Activated T-cell treated with anti-CD3 and anti-CD28 coated beads, Interleukin-2, amount 50 U/mL, for 48 hours (primary cell): Measurements from ENCODE around the gene MAML1.
A peak's percentile ranks its signal among the peaks of the same experiment; 100 is the strongest.
"Not testable (repeated sequence)": the region's sequence is repeated elsewhere in the genome, so short reads cannot be mapped to it uniquely, and the experiment has no call there.

Source experiments
- DNase-seq, 2 experiments: peaks; one replicate each; pipeline ENCODE4 v3.0.0-alpha.2; 2020

MAML1 gene

GRCh38 chr5:179769796-179770195 lies 37.2 kb downstream of the MAML1 start:
- no peak for DNase-seq

DNA sequence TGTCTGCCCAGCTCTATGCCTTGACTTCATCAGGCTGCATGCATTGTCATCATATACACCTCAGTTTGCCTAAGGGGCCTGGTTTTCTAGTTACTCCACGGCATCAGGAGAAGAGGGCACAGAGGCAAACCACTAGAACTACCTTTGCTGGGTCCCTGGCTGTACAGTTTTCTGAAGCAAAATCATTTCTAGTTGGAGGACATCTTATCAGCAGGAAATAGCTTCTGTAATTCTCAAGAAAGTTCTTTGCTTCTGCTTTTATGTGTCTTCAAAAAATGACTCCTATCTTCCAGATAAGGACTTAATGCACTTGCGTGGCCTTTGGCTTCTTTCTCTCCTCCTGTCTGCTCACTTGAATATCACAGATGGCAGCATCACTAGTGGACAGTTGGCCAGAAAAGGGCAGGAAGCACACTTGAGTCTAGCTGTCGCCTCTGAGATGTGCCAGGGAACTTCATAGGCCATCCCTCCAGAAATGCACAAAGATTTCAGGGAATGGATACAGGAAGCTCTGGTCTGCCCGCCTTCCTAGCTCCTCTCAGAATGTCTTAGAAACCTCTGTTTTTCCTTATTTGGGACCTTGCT lies 38.8 kb downstream of the MAML1 start:
- no peak for DNase-seq

DNA sequence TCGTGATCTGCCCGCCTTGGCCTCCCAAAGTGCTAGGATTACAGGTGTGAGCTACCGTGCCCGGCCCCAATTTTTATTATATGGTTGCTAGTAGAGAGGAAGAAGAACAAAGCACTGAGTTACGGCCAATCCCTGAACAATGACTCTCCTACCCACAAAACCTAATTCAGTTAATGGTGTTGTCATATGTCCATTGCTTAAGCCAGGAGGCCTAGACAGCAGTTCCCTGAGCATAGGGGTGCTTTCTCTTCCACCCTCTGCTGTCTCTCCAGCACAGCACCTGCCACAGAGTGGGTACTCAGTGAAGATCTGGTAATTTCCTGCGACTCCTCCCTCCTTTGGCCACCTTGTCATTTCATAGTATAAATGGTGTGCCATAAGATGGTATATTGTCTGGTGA lies 39.7 kb downstream of the MAML1 start:
- DNase-seq = no peak

- DNase-seq = no peak
Observed at GRCh38 chr5:179773686-179774040, 41.0 kb downstream of the MAML1 start.

- no peak for DNase-seq
Observed at GRCh38 chr5:179774442-179774841, 41.8 kb downstream of the MAML1 start.

DNA sequence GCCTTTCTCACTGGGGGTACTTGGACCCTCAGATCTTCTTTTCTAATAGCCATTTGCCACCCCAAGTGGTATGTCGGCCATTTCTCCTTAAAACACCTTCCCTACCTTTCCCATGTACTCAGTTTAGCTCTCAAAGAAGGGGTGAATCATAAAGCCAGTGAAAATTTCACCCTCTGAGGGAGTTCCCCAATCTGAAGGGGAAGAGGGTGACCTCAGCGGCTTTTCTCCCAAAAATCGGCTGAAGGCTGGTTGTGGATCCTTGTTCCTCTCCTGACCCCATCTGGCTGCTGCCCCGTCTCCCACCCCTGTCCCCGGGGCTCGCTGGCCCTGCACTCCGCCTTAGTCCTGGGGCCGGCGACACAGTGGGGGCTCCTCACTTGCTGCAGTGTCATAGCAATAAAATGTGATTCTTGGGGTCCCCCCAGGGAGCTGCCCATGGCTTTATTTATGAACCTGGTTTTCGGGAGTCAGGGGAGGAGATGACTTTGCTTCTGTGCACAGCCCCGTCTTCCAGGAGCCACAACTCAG lies 43.9 kb downstream of the MAML1 start:
- DNase-seq = no peak

DNA sequence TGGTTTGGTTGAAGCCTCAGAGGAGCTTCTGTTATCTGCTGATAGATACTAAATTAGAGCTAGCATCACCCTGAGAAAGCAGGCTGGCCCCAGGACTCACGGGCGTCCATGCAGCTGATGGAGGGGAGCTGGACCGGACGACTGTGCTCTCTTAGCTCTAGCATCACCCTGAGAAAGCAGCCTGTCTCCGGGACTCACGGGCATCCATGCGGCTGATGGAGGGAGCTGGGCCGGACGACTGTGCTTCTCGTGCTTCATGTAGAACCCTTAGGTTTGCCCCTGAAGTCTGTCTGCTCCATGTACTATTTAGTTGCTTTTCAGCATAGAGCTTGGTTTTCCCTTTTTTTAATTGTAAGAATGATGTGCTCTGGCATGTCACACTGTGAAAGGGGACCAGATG lies 44.8 kb downstream of the MAML1 start:
- no peak for DNase-seq

GRCh38 chr5:179777909-179778308 lies 45.3 kb downstream of the MAML1 start:
- no peak for DNase-seq

- DNase-seq = no peak
Observed at GRCh38 chr5:179778591-179778990, 46.0 kb downstream of the MAML1 start.

DNA sequence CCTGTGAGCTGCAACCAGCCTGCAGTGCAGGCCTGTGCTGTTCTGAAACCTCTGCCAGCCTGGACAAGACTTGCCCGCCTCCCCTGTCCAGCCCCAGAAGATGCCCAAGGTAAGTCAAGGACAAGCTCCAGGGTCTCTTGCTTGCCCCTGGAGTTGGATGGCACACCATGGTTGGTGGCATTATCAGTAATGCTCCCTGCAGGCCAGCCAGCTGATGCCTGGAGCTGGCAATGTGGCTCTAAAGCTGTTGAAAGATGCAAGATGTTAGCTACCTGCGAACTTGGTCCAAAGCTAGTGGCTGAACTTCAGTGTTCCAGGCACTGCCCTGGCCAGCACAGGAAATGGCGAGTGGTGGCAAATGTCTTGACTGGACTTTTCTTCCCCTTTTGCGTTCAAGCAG lies 47.2 kb downstream of the MAML1 start:
- DNase-seq = no peak

GRCh38 chr5:179780362-179780761 lies 47.7 kb downstream of the MAML1 start:
- DNase-seq = no peak

- no peak for DNase-seq
Observed at GRCh38 chr5:179781846-179782245, 49.2 kb downstream of the MAML1 start.

GRCh38 chr5:179783128-179783527 lies 50.5 kb downstream of the MAML1 start:
- DNase-seq = no peak

DNA sequence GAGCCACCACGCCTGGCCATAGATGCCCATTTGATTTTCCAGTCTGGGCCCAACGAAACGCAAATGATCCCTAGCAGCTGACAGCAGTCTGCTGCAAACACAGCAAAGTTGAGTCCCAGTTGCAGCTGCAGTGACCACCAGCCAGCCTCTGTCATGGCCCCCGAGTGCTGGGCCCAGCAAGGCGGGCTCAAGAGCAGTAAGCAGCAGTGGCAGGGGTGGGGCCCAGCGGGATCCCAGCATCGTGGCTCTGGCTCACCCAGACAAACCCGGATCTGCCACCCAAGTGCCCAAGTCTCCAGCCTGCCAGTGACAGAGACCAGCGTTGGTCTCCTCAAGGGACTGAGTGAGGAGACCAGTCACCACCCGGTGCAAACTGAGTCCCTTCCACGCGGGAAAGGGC lies 54.2 kb downstream of the MAML1 start:
- DNase-seq = no peak

GRCh38 chr5:179788193-179788854 lies 55.7 kb downstream of the MAML1 start:
- no peak for DNase-seq

- DNase-seq = not testable (repeated sequence)
Observed at GRCh38 chr5:179789278-179789677, 56.7 kb downstream of the MAML1 start.

GRCh38 chr5:179791881-179792611 lies 59.4 kb downstream of the MAML1 start:
- no peak for DNase-seq

GRCh38 chr5:179792612-179793467 lies 60.2 kb downstream of the MAML1 start:
- no peak for DNase-seq

- DNase-seq = peak in 1 of 2 experiments; percentile 43
Observed at GRCh38 chr5:179793468-179794139, 61.0 kb downstream of the MAML1 start, which contains the start of gene LTC4S. Gene LTC4S (plus strand): TSS chr5:179793986. CDS start chr5:179794081, 95 bp downstream.

- DNase-seq = no peak
Observed at GRCh38 chr5:179794171-179794570, 61.5 kb downstream of the MAML1 start.

- peak in 1 of 2 experiments; percentile 32 for DNase-seq
Observed at GRCh38 chr5:179794575-179794974, 62.0 kb downstream of the MAML1 start.
